ENCODE results near the gene WIPF3.
"Not testable (repeated sequence)": the region's sequence is repeated elsewhere in the genome, so short reads cannot be mapped to it uniquely, and the experiment has no call there.

Gene WIPF3

DNA sequence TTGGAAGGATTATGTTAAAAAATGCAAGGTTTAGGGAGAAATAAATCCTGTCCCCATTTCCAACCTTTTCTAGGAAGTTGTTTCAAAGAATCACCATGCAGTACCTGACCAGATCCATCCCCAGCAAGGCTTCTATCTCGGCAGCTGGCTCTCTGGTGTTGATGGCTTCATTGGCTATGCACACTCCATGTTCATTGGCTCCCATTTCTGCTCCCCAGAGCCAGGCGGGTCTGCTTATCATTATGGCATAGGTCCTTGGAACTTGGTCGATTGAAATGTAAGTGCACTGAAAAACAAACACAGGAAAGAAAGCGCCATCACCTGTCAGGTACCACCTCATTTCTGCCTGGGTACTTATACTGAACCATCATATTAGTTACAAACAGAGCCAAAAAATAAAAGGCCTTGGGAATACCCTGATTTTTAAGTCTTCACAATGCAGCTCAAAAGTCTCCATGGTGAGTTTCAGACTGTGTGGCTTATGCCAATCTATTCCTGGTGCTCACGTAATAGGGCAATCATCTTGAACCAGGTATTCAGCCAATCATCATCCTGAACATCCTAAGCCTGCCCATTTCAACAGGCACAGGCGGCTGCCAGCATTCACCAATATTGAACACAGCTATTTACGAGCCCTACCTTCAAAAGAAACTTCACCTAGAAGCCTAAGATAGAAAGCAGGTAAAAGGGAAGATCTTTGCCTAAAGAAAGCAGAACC, 148.9 kb downstream of the WIPF3 start:
- in situ Hi-C loops (cut with HindIII; ENCODE audit: low sequenced_read_pairs) = no loop called here
- no peak overlapping the region for H3K4me3 ChIP-seq (ENCODE audit: low read depth, low read length)
- TF ChIP-seq, protein P1, sequence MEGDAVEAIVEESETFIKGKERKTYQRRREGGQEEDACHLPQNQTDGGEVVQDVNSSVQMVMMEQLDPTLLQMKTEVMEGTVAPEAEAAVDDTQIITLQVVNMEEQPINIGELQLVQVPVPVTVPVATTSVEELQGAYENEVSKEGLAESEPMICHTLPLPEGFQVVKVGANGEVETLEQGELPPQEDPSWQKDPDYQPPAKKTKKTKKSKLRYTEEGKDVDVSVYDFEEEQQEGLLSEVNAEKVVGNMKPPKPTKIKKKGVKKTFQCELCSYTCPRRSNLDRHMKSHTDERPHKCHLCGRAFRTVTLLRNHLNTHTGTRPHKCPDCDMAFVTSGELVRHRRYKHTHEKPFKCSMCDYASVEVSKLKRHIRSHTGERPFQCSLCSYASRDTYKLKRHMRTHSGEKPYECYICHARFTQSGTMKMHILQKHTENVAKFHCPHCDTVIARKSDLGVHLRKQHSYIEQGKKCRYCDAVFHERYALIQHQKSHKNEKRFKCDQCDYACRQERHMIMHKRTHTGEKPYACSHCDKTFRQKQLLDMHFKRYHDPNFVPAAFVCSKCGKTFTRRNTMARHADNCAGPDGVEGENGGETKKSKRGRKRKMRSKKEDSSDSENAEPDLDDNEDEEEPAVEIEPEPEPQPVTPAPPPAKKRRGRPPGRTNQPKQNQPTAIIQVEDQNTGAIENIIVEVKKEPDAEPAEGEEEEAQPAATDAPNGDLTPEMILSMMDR (IDR thresholded peaks at IDR 0.05; ENCODE audit: low read depth, low read length) = no peak
- no peak for DNase-seq (ENCODE audit: low read depth, low spot score)

DNA sequence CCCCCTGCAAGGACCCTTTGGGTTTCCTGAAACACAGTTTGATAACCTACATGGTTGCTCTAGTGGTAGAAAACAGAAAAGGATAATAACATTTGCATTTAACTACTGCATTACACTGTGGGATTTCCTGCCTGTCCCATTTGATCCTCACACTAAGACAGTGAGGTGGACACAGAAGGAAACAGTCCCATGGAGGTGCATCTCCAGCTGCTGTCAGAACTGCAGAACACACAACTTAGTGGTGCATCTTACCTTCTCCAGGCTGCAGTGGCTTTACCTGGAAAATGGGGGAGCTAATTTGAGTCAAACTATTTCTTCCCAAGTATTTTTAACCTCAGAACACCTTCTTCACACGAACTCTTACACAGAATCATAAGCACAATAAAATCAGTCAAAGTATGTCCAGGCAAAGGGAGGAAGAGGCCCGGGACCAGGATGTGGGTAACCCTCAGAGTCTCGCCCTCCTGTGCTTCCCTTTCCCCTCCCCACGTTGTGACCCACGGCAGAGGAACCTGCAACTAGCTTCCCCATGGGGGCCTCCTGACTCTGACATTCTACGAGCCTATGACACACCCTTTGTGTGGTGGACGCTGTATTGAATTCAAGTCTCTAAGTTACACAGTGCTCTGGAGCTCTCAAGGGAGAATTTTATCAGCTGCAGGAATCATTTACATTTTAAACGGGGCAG, 149.6 kb downstream of the WIPF3 start:
- in situ Hi-C loops (cut with HindIII; ENCODE audit: low sequenced_read_pairs) = no loop called here
- H3K4me3 ChIP-seq (ENCODE audit: low read depth, low read length) = no peak overlapping the region
- TF ChIP-seq, protein P1 (IDR thresholded peaks at IDR 0.05; ENCODE audit: low read depth, low read length) = no peak
- no peak for DNase-seq (ENCODE audit: low read depth, low spot score)

DNA sequence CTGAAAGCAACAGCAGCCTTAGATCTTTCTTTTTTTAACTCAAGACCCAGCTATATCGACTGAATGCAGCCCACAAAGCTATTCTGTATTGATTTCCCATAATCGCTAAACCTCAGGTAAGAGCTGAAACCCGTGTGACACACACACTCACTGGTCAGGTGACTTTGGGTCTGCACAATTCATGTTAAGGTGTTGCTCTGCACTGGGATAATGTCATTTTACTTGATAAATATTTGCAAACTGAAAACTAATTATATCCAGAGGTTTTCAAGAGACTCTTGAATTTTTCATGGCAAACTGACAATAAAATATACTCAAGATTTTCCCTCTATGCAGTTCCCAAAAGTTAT, 150.2 kb downstream of the WIPF3 start:
- no peak for DNase-seq (ENCODE audit: low read depth, low spot score)
- TF ChIP-seq, protein P1 (IDR thresholded peaks at IDR 0.05; ENCODE audit: low read depth, low read length) = no peak
- no peak overlapping the region for H3K4me3 ChIP-seq (ENCODE audit: low read depth, low read length)
- in situ Hi-C loops (cut with HindIII; ENCODE audit: low sequenced_read_pairs) = no loop called here

DNA sequence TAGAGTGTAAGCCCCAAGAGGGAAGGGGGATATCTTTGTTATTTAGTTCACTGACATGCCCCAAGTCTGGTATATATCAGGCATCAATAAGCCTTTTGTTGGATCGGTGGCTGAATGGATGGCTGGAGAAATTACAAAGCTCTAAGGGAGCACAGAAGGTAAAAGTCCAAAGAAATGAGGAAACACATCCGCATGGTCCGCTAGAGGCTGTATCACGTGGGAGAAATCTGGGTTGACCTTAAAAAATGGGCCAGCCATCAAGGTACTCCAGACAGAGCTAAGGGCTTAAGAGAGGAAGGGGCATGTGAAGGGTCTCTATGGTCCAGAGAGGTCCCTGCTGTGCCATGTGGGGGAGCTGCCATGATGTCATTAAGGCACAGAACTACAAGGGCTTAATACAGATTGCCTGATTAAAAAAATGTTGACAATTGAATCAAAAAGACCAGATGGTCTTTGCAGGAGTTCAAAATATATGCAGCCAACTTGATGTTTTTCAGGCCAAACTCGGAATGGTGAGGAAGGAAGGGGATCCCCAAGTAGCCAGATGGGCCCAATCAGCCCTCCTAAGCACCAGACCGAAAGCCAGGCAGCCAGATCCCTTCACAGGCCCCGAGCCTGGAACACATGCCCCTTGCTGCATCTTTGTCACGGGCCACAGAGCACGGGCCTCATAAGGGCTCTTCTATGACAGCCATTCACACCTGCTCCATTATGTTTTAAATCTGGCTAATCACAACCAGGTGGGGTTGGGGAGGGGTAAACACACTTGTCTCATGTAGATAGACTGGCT, 151.4 kb downstream of the WIPF3 start:
- in situ Hi-C loops (cut with HindIII; ENCODE audit: low sequenced_read_pairs) = no loop called here

DNA sequence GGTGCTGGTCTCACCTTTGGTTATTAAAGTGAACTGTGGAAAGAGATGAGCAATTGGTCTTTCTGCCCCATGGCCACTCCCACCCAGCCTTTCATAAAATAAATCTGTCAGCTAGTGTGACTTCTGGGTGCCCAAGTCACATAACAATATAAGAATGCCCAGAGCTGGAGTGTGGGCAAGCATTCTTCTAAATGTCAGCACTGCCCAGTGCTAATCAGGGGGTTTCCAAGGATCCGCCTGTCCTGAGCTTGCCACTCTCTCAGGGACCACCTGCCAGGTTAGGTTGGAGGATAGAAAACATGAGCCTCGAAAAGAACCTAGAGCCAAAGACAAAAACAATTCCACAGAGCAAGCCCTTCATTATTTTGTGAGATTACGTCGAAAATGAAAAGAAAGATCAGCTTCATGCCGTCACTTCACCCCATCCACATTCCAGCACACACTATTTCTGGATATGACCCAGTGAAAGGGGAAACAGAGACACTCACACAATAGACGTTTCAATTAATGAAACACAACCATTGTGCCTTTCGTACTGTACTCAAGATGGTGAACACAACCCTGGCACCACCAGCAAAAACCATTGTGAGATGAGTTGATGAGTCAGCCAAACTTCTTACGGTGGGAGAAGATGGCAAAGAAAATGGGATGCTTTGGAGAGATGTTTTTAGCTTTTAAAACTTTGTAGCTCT, 152.5 kb downstream of the WIPF3 start:
- TF ChIP-seq, protein P1 (IDR thresholded peaks at IDR 0.05; ENCODE audit: low read depth, low read length) = no peak
- in situ Hi-C loops (cut with HindIII; ENCODE audit: low sequenced_read_pairs) = no loop called here
- H3K4me3 ChIP-seq (ENCODE audit: low read depth, low read length) = no peak overlapping the region
- no peak for DNase-seq (ENCODE audit: low read depth, low spot score)

More for the DNA sequence above, 151.4 kb downstream of the WIPF3 start:
- TF ChIP-seq, protein P1 (IDR thresholded peaks at IDR 0.05; ENCODE audit: low read depth, low read length) = no peak
- no peak for DNase-seq (ENCODE audit: low read depth, low spot score)
- H3K4me3 ChIP-seq (ENCODE audit: low read depth, low read length) = no peak overlapping the region

DNA sequence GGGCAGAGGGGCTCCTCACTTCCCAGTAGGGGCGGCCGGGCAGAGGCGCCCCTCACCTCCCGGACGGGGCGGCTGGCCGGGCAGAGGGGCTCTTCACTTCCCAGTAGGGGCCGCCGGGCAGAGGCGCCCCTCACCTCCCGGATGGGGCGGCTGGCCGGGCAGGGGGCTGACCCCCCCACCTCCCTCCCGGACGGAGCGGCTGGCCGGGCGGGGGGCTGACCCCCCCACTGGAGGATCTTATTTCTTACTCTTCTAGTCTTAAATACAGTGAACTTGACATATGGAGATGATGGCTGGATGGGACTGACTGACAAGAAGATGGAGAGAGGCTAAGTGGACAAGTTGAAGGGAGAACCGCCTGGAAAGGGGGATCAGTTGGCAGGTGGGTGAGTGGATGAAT, 155.3 kb downstream of the WIPF3 start:
- in situ Hi-C loops (cut with HindIII; ENCODE audit: low sequenced_read_pairs); H3K4me3 ChIP-seq (ENCODE audit: low read depth, low read length); DNase-seq (ENCODE audit: low read depth, low spot score): not testable (repeated sequence)
